DND-41 (cell line): ENCODE results near the gene COL6A3.

Experiments used
- ATAC-seq: fragments of 200-7000 bp; cut with Tn5 transposase; 3 replicates; pipeline ENCODE4 v1.9.1; 2021; ENCODE audit warnings: low read depth; ENCODE audit not compliant: insufficient read depth
- DNase-seq: peaks from one replicate; pipeline ENCODE4 v3.0.0-alpha.2; 2020
- H2AFZ ChIP-seq: 2 replicates; pipeline ENCODE4 v1.6.0; 2012; ENCODE audit warnings: low read depth, low read length
- H3K27ac ChIP-seq: 2 replicates; pipeline ENCODE4 v1.5.1; 2012; ENCODE audit warnings: low read length, inconsistent platforms
- H3K27me3 ChIP-seq: fragments of 200-600 bp; sonication (generic); 2 replicates; pipeline ENCODE4 v1.6.0; 2012; ENCODE audit warnings: low read length, mild to moderate bottlenecking, inconsistent platforms; ENCODE audit not compliant: insufficient read depth, poor library complexity
- H3K36me3 ChIP-seq: 2 replicates; pipeline ENCODE4 v1.5.1; 2012; ENCODE audit warnings: low read length, inconsistent platforms; ENCODE audit not compliant: insufficient read depth
- H3K4me1 ChIP-seq: 2 replicates; pipeline ENCODE4 v1.5.1; 2012; ENCODE audit warnings: mild to moderate bottlenecking, low read length; ENCODE audit not compliant: insufficient read depth
- H3K4me2 ChIP-seq: 2 replicates; pipeline ENCODE4 v1.6.0; 2012; ENCODE audit warnings: mild to moderate bottlenecking, moderate library complexity, low read length, inconsistent platforms; ENCODE audit not compliant: insufficient read depth
- H3K4me3 ChIP-seq, 2 experiments: fragments of 200-600 bp in 1 of 2; shearing (Covaris generic) in 1 of 2; 2 replicates each; pipeline ENCODE4 v1.5.1; 2012 to 2016; ENCODE audit warnings: inconsistent platforms in 2 of 2, low read length in 2 of 2, mild to moderate bottlenecking in 2 of 2, low read depth in 1 of 2, moderate library complexity in 1 of 2
- H3K79me2 ChIP-seq: 2 replicates; pipeline ENCODE4 v1.6.0; 2012; ENCODE audit warnings: low read length, inconsistent platforms; ENCODE audit not compliant: insufficient read depth
- H3K9ac ChIP-seq: 2 replicates; pipeline ENCODE4 v1.6.0; 2012; ENCODE audit warnings: low read depth, mild to moderate bottlenecking, inconsistent platforms, low read length, moderate library complexity
- H3K9me3 ChIP-seq: 2 replicates; pipeline ENCODE4 v1.5.1; 2012; ENCODE audit warnings: low read length, moderate library complexity, mild to moderate bottlenecking, inconsistent platforms; ENCODE audit not compliant: insufficient read depth, severe bottlenecking
- H4K20me1 ChIP-seq: 2 replicates; pipeline ENCODE4 v1.6.0; 2012; ENCODE audit warnings: low read length; ENCODE audit not compliant: insufficient read depth
- EZH2 ChIP-seq: IDR thresholded peaks from 3 replicates; pipeline ENCODE4 v1.6.1; 2012; ENCODE audit warnings: borderline replicate concordance, low read depth, mild to moderate bottlenecking, moderate library complexity, low read length, inconsistent platforms; ENCODE audit not compliant: severe bottlenecking
- TF ChIP-seq, protein P1 (sequence below): IDR thresholded peaks from 2 replicates; pipeline ENCODE4 v1.5.1; 2012; ENCODE audit warnings: borderline replicate concordance, low read length, moderate library complexity, mild to moderate bottlenecking; ENCODE audit not compliant: poor library complexity, severe bottlenecking; ENCODE audit errors: extremely low read depth

Gene COL6A3

GRCh38 chr2:237403024-237403882 lies 10.7 kb downstream of the COL6A3 start:
- no peaks in the 10 kb centered on the region for H3K79me2 ChIP-seq
- no peak overlapping the region for H2AFZ ChIP-seq
- no peak for ATAC-seq
- no peak overlapping the region for H3K27ac ChIP-seq
- H3K4me1 ChIP-seq, result no peaks in the 10 kb centered on the region
- H3K4me2 ChIP-seq, result no peak overlapping the region
- TF ChIP-seq EZH2, result no peak
- peaks cover 12% of the 10 kb centered on the region for H3K27me3 ChIP-seq
- no peaks in the 10 kb centered on the region for H4K20me1 ChIP-seq
- no peak overlapping the region for H3K9ac ChIP-seq
- no peaks in the 10 kb centered on the region for H3K9me3 ChIP-seq
- H3K4me3 ChIP-seq, result no peak overlapping the region
- DNase-seq, result no peak
- H3K36me3 ChIP-seq, result no peaks in the 10 kb centered on the region

GRCh38 chr2:237400199-237400598 lies 13.8 kb downstream of the COL6A3 start:
- no peak overlapping the region for H3K9ac ChIP-seq
- ATAC-seq (no peak), DNase-seq (no peak)
- no peak overlapping the region for H2AFZ ChIP-seq
- H3K27me3 ChIP-seq, result peaks cover 16% of the 10 kb centered on the region
- no peaks in the 10 kb centered on the region for H3K36me3 ChIP-seq
- H3K4me1 ChIP-seq, result no peaks in the 10 kb centered on the region
- H3K4me2 ChIP-seq, result no peak overlapping the region
- H3K9me3 ChIP-seq, result no peaks in the 10 kb centered on the region
- H3K79me2 ChIP-seq, result no peaks in the 10 kb centered on the region
- TF ChIP-seq EZH2, result no peak
- TF ChIP-seq, protein P1, sequence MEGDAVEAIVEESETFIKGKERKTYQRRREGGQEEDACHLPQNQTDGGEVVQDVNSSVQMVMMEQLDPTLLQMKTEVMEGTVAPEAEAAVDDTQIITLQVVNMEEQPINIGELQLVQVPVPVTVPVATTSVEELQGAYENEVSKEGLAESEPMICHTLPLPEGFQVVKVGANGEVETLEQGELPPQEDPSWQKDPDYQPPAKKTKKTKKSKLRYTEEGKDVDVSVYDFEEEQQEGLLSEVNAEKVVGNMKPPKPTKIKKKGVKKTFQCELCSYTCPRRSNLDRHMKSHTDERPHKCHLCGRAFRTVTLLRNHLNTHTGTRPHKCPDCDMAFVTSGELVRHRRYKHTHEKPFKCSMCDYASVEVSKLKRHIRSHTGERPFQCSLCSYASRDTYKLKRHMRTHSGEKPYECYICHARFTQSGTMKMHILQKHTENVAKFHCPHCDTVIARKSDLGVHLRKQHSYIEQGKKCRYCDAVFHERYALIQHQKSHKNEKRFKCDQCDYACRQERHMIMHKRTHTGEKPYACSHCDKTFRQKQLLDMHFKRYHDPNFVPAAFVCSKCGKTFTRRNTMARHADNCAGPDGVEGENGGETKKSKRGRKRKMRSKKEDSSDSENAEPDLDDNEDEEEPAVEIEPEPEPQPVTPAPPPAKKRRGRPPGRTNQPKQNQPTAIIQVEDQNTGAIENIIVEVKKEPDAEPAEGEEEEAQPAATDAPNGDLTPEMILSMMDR, result no peak
- no peak overlapping the region for H3K27ac ChIP-seq
- H3K4me3 ChIP-seq, result no peak overlapping the region
- 0 out of 2 replicates have a peak, but pooled peaks cover 3% of the 10 kb centered on the region for H4K20me1 ChIP-seq

- H3K4me2 ChIP-seq, result no peak overlapping the region
- TF ChIP-seq, protein P1, result no peak
- no peak for TF ChIP-seq EZH2
- H3K27me3 ChIP-seq, result peaks cover 8% of the 10 kb centered on the region
- H3K9ac ChIP-seq, result no peak overlapping the region
- H3K36me3 ChIP-seq, result no peaks in the 10 kb centered on the region
- no peaks in the 10 kb centered on the region for H3K79me2 ChIP-seq
- no peak for DNase-seq
- H3K9me3 ChIP-seq, result no peaks in the 10 kb centered on the region
- no peak overlapping the region for H2AFZ ChIP-seq
- 0 out of 2 replicates have a peak, but pooled peaks cover 3% of the 10 kb centered on the region for H4K20me1 ChIP-seq
- no peak for ATAC-seq
- H3K4me3 ChIP-seq, result no peak overlapping the region
- no peak overlapping the region for H3K27ac ChIP-seq
- no peaks in the 10 kb centered on the region for H3K4me1 ChIP-seq
Observed at GRCh38 chr2:237397072-237397471, 16.9 kb downstream of the COL6A3 start.

DNA sequence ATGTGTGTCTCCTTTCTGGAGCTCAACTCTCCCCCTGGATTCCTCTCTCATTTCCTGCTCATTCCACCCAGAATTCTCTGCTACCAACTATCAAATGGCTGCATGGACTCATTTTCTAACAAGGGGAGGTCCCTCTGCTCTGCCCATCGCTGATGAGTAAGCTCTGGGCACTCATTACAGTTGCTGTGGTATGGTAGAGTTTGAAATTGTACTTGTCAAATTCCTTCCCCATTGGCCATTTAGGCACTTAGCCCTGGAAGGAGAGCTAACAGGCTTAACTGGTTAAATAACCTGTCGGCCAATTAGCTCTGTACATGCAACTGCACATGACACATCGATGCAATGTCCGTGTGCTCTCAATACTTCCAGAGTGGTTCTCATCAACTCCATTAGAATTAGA lies 20.4 kb downstream of the COL6A3 start:
- Histone ChIP-seq H3K9me3 (no peaks in the 10 kb centered on the region), H3K4me2 (no peak overlapping the region), H3K4me3 (no peak overlapping the region), H3K36me3 (no peaks in the 10 kb centered on the region), H3K4me1 (no peaks in the 10 kb centered on the region), H3K79me2 (no peaks in the 10 kb centered on the region), H3K27ac (no peak overlapping the region), H3K9ac (no peak overlapping the region), H4K20me1 (0 out of 2 replicates have a peak, but pooled peaks cover 3% of the 10 kb centered on the region), H2AFZ (no peak overlapping the region), H3K27me3 (peaks cover 15% of the 10 kb centered on the region)
- no peak for TF ChIP-seq EZH2
- TF ChIP-seq, protein P1, result no peak
- ATAC-seq (no peak), DNase-seq (no peak)
